HG02973 (cell line): Measurements from ENCODE around the gene RTL1.

ENCODE experiments used
- ATAC-seq: cut with Tn5 transposase; IDR thresholded peaks from one replicate; pipeline ENCODE4 v1.9.1; 2021; ENCODE audit warnings: moderate library complexity; ENCODE audit not compliant: unreplicated experiment

The RTL1 gene

GRCh38 chr14:100867631-100868315, 35.7 kb downstream of the RTL1 start:
- ATAC-seq = no peak

DNA sequence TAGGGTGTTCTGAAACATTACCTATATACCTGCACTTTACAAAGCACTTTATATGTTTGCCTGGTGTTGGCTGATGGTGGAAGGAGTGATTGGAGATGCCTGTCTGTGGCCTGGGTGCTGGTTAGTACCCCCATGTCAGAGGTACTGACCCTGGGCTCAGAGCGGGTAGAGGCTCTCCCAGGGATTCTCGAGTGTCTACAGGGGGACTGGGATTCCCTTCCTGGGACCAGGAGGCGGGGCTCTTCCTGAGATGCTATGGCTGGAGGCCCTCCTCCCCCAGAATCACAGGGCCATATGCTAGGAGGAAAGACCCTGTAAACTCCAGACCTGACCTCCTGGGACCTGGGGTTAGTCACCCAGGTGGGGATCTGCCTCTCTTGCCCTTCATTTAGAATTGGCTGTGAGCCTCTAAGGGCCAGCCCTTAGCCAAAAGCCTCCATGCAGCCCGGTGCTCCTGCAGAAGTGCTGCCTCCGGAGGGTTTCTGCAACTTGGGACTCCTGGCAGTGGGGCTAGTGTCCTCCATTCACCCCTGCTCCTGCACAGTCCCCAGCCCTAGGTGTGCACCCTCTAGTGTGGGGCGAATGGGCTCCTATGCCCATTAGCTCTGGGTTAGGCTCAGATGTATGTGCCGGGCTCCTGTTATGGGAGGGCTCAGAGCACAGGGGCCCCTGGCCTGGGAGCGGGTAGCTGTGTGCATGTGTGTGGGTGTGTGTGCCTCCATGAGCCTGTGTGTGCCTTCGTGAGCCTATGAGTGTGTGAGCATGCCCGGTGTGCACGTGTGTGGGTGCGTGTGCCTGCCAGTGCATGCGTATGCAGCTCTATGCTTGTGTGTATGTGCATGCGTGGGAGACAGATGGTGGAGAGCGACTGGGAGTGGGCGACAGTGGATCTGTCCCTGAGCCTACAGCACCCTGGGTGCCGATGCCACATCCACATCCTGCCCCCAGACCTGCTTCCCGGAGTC, 36.6 kb downstream of the RTL1 start:
- no peak for ATAC-seq

- no peak for ATAC-seq
These were observed 37.6 kb downstream of the RTL1 start for GRCh38 chr14:100865682-100866591.

DNA sequence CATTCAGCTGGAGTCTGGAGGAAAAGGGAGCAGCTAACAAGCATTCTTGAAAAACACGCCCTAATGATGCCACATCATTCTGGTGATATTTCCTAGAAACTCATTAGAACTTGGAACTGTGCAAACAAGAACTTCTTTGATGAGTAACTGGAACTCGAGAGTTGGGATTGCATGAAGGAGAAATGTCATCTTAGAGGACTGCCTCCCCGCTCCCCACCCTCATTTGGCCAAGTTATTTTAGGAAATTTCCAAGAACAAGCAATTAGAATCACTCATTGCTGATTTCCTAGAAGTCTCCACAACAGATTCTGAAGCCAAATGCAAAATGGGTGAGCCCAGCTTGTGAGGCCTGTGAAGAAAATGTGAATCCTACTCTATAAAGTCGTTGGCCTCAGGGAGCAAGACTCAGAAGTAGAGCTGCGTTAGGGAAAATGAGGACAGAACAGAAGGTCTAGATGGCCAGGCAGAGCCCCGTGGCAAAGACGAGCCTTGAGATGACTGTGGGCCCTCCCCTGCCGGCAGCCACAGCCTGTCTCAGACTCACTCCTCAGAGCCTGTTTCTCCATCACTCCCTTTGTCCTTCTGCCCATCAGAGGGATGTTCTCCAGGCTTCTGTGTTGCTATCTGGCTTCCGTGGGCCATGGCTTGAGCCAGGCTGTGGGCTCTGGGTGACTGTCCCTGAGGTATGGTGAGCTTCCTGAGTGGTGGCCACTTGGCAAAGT, 38.4 kb downstream of the RTL1 start:
- ATAC-seq = no peak

- no peak for ATAC-seq
These were observed 39.3 kb downstream of the RTL1 start for GRCh38 chr14:100864206-100864605.

GRCh38 chr14:100862793-100863192, 40.7 kb downstream of the RTL1 start:
- no peak for ATAC-seq

DNA sequence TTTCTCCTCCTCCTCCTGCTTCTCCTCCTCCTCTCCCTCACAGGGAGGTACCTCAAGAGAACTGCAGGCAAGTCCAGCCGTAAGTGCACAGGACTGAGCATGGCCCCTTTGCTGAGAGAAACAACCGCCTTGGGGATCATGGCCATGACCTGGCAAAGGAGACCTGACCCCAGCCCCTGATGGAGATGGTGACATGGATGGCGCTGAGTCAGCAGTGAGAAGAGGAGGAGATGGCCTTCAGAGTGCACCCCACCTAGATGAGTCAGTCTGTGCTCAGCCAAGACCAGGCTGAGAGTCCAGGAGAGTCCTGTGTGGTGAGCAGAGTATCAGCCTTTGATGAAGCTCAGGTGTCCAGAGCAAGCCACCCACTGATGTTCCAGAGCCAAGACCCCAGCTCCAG, 41.2 kb downstream of the RTL1 start:
- ATAC-seq = no peak

DNA sequence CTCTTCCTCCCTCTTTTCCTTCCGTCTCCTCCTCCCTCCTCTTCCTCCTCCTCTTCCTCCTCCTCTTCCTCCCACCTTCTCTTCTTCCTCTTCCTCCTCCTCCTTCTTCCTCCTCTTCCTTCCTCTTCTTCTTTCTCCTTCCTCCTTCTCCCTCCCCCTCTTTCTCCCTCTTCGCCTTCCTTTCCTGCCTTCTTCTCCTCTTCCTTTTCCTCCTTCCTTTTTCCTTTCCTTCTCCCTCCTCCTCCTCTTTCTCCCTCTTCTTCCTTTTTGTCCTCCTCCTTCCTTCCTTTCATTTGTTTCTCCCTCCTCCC, 41.6 kb downstream of the RTL1 start:
- no peak for ATAC-seq

DNA sequence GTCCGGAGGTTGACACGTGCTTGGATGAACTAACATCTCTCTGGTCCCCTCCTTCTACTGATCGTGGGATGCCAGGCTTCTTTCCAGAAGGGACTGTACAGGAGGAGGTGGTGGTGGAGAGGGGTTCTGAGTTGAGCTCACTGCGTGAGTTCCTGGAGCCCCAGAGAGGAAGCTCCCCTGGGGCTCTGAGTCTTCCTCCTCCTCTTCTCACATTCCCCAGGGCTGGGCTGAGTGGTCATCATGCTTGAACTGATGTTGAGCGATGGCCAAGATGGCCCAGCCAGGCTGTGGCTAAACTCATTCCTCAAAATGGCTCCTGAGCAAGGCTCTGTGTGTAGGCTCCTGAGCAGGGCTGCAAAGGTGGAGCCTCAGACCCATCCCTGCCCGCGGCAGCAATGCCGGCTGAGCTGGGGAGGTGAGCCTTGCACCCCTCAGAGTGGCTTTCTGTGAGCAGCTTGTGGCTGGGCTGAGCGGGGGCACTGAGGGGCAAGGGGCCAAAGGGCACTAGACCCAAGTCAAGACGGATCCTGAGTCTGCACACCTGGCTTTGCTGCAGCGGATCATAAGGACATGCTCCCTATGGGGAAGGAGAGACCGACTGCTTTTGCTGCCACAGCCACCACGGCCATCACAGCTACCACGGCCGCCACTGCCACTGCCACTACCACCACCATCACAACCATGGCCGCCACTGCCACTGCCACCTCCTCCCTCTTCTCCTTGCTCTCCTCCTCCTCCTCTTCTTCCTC, 42.2 kb downstream of the RTL1 start:
- no peak for ATAC-seq

- ATAC-seq = no peak
These were observed 42.9 kb downstream of the RTL1 start for GRCh38 chr14:100860556-100861187.

- ATAC-seq = no peak
These were observed 43.7 kb downstream of the RTL1 start for GRCh38 chr14:100859781-100860180.

- ATAC-seq = no peak
These were observed 44.7 kb downstream of the RTL1 start for GRCh38 chr14:100858838-100859220.

GRCh38 chr14:100857923-100858837, 45.3 kb downstream of the RTL1 start:
- ATAC-seq = no peak

DNA sequence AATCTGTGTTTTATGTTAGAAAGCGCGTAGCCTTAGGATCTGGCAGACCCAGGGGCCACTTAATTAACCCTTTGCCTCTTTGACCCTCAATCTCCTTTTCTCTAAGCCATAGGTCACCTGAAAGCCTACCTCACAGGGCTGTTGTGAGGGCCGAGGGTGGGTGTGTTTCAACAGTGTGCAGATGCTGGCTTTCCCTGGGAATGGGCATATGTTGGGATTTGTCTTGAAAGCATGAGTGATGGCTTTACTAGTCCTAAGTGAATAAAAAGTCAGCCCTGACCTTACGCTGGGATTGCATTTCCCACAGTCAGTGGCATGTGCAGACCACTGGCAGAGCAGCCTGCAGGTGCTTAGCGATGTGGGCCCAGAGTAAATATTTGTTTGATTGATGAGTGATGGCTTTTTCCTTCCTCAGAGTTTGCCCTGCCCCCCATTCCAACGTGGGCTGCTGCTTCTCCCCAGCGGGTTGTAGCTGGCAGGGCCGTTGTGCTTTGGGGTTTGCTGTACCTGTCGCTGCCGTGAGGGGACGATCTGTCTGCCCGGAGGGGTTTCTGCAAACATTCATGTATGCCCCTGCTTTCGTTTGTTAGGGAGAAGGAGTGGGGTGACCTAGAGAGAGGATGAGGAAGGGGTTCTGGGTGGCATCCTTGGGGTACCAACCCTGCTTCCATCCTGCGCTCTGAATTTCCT, 46.1 kb downstream of the RTL1 start:
- ATAC-seq = no peak

DNA sequence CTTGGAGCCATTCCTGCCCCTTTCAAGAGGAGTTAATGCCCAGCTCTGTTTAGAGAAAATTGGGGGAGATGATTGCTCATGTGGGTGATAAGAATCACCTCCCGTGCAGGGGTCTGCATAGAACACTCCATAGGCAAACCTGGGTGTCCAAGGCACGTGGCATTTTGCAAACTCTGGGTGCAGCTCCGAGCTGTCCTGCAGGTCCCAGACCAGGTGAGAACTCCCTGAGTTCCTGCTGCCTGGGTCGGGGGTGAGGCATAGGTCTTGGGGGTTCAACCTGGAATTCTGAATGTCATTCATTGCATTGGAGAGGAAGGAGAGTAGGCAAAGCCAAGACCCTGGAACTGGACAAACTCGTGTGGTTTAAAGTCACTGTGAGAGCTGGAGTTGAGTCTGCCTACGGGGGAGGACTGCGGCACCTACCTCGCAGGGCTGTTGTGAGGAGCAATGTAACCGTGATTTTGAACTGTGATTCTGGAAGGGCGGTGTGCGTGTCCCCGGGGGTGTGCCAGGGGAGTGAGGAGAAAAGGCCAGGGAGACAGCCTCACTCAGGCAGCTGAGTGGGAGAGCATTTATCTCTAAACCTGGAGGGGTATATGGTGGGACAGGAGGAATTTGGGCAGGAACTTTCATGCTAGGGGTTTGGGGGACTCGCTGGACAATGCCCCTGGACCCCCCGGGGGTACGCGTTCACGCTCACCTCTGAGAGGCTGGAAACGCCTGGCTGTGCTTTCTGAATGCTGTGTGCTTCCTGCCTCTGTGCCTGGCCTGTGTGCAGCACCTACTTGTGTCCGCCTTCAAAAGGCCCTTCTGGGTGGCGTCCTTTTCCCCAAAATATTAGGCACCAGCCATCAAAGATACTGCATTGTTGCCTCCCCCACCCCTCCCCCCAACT, 47.2 kb downstream of the RTL1 start:
- ATAC-seq = no peak

GRCh38 chr14:100855256-100855930, 48.1 kb downstream of the RTL1 start:
- no peak for ATAC-seq
